Mammary epithelial cell (primary cell): Measurements from ENCODE around the gene MXD3.

Experiments
- EZH2 ChIP-seq: IDR thresholded peaks from 2 replicates; pipeline ENCODE4 v1.6.1; 2012; ENCODE audit warnings: low read length, inconsistent platforms, borderline replicate concordance
- TF ChIP-seq, protein P1 (sequence below), 2 donors: IDR thresholded peaks in 1 of 2; conservative IDR thresholded peaks in 1 of 2; 2 replicates each; pipeline ENCODE4 v1.5.1; 2011 to 2012; ENCODE audit warnings: inconsistent platforms in 2 of 2, low read length in 2 of 2, mild to moderate bottlenecking in 2 of 2, control low read depth in 1 of 2, low read depth in 1 of 2; ENCODE audit not compliant: insufficient read depth in 1 of 2; ENCODE audit errors: extremely low read depth in 1 of 2

DNA sequence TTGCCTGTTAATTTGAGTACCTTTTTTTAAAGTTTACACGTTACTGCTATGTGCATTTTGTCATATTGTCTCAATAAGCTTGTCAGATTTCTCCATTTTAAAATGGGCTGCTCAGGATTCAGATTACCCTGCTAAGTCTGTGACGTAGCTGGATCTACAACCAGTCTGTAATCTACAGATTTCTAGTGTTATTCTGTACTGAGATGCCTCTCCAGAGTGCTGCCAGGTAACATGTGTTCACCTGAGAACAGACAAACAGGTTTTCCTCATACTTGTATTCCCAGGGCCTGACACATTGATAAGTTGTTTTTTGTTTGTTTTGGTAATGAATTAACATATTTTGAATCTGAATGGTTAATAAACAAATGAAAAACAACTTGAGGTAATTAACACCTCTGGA lies 23.5 kb downstream of the MXD3 start:
- TF ChIP-seq, protein P1, sequence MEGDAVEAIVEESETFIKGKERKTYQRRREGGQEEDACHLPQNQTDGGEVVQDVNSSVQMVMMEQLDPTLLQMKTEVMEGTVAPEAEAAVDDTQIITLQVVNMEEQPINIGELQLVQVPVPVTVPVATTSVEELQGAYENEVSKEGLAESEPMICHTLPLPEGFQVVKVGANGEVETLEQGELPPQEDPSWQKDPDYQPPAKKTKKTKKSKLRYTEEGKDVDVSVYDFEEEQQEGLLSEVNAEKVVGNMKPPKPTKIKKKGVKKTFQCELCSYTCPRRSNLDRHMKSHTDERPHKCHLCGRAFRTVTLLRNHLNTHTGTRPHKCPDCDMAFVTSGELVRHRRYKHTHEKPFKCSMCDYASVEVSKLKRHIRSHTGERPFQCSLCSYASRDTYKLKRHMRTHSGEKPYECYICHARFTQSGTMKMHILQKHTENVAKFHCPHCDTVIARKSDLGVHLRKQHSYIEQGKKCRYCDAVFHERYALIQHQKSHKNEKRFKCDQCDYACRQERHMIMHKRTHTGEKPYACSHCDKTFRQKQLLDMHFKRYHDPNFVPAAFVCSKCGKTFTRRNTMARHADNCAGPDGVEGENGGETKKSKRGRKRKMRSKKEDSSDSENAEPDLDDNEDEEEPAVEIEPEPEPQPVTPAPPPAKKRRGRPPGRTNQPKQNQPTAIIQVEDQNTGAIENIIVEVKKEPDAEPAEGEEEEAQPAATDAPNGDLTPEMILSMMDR (conservative IDR thresholded peaks at IDR 0.05 in 1 of 2, IDR thresholded peaks at IDR 0.05 in 1 of 2; ENCODE audit: extremely low read depth in 1 of 2, insufficient read depth in 1 of 2, low read depth in 1 of 2, low read length in 2 of 2) = no peak
- no peak for TF ChIP-seq EZH2
